ENCODE measurements around the gene SLC2A13.

Gene SLC2A13

GRCh38 chr12:40127408-40127807, 21.5 kb upstream of the SLC2A13 start:
- no peak overlapping the region for H3K4me3 ChIP-seq (ENCODE audit: low read depth, low read length)
- TF ChIP-seq MYC (IDR thresholded peaks at IDR 0.05; ENCODE audit: low read depth, low read length) (no peak), MAX (IDR thresholded peaks at IDR 0.05; ENCODE audit: low read depth, low read length) (no peak), POLR2A (IDR thresholded peaks at IDR 0.05; ENCODE audit: extremely low read depth, insufficient read length) (no peak), CTCF (IDR thresholded peaks at IDR 0.05; ENCODE audit: low read depth, low read length) (no peak)
- no peak for DNase-seq (ENCODE audit: low read depth)

GRCh38 chr12:40123496-40123895, 17.6 kb upstream of the SLC2A13 start:
- DNase-seq (ENCODE audit: low read depth), result no peak
- no peak overlapping the region for H3K4me3 ChIP-seq (ENCODE audit: low read depth, low read length)
- TF ChIP-seq POLR2A (IDR thresholded peaks at IDR 0.05; ENCODE audit: extremely low read depth, insufficient read length) (no peak), MYC (IDR thresholded peaks at IDR 0.05; ENCODE audit: low read depth, low read length) (no peak), MAX (IDR thresholded peaks at IDR 0.05; ENCODE audit: low read depth, low read length) (no peak), CTCF (IDR thresholded peaks at IDR 0.05; ENCODE audit: low read depth, low read length) (no peak)

- H3K4me3 ChIP-seq (ENCODE audit: low read depth, low read length), result no peak overlapping the region
- DNase-seq (ENCODE audit: low read depth), result no peak
- TF ChIP-seq POLR2A (IDR thresholded peaks at IDR 0.05; ENCODE audit: extremely low read depth, insufficient read length) (no peak), MAX (IDR thresholded peaks at IDR 0.05; ENCODE audit: low read depth, low read length) (no peak), CTCF (IDR thresholded peaks at IDR 0.05; ENCODE audit: low read depth, low read length) (no peak), MYC (IDR thresholded peaks at IDR 0.05; ENCODE audit: low read depth, low read length) (no peak)
Observed at GRCh38 chr12:40122842-40123241, 17.0 kb upstream of the SLC2A13 start.

GRCh38 chr12:40117818-40118217, 11.9 kb upstream of the SLC2A13 start:
- DNase-seq (ENCODE audit: low read depth), result no peak
- no peak overlapping the region for H3K4me3 ChIP-seq (ENCODE audit: low read depth, low read length)
- TF ChIP-seq POLR2A (IDR thresholded peaks at IDR 0.05; ENCODE audit: extremely low read depth, insufficient read length), result no peak
- no peak for TF ChIP-seq MYC (IDR thresholded peaks at IDR 0.05; ENCODE audit: low read depth, low read length)
- TF ChIP-seq MAX (IDR thresholded peaks at IDR 0.05; ENCODE audit: low read depth, low read length), result no peak
- no peak for TF ChIP-seq CTCF (IDR thresholded peaks at IDR 0.05; ENCODE audit: low read depth, low read length)

GRCh38 chr12:40110586-40110985, 4.7 kb upstream of the SLC2A13 start:
- H3K4me3 ChIP-seq (ENCODE audit: low read depth, low read length), result no peak overlapping the region
- DNase-seq (ENCODE audit: low read depth), result no peak
- no peak for TF ChIP-seq CTCF (IDR thresholded peaks at IDR 0.05; ENCODE audit: low read depth, low read length)
- no peak for TF ChIP-seq MYC (IDR thresholded peaks at IDR 0.05; ENCODE audit: low read depth, low read length)
- no peak for TF ChIP-seq MAX (IDR thresholded peaks at IDR 0.05; ENCODE audit: low read depth, low read length)
- no peak for TF ChIP-seq POLR2A (IDR thresholded peaks at IDR 0.05; ENCODE audit: extremely low read depth, insufficient read length)

All from NB4 (cell line).